GM21423 (cell line): ENCODE data around the gene PAQR7.
A peak's percentile ranks its signal among the peaks of the same experiment; 100 is the strongest.

Source experiments
- ATAC-seq: cut with Tn5 transposase; IDR thresholded peaks from one replicate; pipeline ENCODE4 v1.9.1; 2021; ENCODE audit warnings: mild to moderate bottlenecking, moderate library complexity; ENCODE audit not compliant: unreplicated experiment

PAQR7 gene, protein sequence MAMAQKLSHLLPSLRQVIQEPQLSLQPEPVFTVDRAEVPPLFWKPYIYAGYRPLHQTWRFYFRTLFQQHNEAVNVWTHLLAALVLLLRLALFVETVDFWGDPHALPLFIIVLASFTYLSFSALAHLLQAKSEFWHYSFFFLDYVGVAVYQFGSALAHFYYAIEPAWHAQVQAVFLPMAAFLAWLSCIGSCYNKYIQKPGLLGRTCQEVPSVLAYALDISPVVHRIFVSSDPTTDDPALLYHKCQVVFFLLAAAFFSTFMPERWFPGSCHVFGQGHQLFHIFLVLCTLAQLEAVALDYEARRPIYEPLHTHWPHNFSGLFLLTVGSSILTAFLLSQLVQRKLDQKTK

GRCh38 chr1:25875154-25875855 lies at the start of gene PAQR7:
Gene PAQR7, minus strand, starts transcription at chr1:25875708. Its CDS starts 11,869 bp downstream, at chr1:25863839.
- ATAC-seq: peak; percentile 48

GRCh38 chr1:25924454-25924853 lies 48.9 kb upstream of the PAQR7 start:
- ATAC-seq: no peak

- ATAC-seq: no peak
These were observed 47.6 kb upstream of the PAQR7 start for GRCh38 chr1:25922971-25923552.

DNA sequence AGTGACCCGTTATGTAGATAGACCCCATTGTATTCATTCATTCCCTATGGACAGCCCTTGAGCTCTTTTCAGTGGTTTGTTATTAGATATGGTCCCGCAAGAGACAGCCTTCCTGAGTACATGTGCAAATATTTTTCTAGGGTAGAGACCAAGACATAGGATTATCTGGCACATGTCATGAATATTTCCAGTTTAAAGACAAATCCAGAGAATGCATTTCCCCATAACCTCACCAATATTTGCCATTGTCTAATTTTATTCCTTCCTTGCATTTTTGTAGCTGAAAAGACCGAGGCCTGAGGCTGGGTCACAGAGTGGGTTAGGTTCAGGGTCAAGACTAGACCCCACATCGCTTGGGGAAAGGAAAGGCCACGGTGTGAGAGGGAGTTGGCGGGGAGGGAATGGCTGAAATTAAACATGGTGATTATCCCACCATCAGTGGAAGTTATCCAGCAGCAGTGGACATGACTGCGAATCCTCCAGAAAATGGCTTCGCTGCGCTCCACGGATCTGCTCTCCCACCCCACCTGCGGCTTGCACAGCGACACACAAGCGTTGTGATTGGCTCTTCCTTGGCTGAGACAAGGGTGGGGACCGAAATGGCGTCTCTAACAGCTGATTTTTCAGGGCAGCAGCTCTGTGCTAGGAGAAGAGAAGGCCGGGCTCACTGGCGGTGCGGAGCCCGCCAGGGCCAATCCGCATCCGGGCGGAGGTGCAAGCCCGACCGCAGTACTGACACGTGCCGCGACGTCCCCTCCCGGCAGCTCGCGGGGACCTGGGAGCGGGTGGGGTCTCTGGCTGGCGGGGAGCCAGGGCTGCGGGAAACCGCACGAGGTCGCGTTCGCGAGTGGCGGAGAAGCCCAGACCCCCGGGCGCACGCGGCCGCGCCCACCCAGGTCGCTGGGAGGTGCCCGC lies 46.8 kb upstream of the PAQR7 start:
- no peak for ATAC-seq

- ATAC-seq: no peak
These were observed 43.1 kb upstream of the PAQR7 start for GRCh38 chr1:25918615-25919014.

GRCh38 chr1:25917996-25918395 lies 42.5 kb upstream of the PAQR7 start:
- ATAC-seq: no peak

DNA sequence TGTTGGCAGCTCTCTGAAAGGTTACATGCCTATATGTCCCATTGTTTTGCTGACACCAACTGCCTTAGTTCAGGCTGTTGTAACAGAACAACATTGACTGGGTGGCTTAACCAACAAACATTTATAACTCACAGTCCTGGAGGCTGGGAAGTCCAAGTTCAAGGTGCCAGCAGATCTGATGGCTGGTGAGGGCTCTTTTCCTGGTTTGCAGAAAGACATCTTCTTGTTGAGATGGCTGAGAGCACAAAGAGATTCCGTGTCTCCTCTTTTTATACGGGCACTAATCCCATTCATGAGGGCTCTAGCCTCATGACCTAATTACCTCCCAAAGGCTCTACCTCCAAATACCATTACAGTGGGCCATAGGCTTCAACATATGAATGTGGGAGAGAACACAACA lies 41.0 kb upstream of the PAQR7 start:
- ATAC-seq: no peak

GRCh38 chr1:25914074-25914995 lies 38.8 kb upstream of the PAQR7 start:
- ATAC-seq: no peak

GRCh38 chr1:25913206-25913605 lies 37.7 kb upstream of the PAQR7 start:
- no peak for ATAC-seq

DNA sequence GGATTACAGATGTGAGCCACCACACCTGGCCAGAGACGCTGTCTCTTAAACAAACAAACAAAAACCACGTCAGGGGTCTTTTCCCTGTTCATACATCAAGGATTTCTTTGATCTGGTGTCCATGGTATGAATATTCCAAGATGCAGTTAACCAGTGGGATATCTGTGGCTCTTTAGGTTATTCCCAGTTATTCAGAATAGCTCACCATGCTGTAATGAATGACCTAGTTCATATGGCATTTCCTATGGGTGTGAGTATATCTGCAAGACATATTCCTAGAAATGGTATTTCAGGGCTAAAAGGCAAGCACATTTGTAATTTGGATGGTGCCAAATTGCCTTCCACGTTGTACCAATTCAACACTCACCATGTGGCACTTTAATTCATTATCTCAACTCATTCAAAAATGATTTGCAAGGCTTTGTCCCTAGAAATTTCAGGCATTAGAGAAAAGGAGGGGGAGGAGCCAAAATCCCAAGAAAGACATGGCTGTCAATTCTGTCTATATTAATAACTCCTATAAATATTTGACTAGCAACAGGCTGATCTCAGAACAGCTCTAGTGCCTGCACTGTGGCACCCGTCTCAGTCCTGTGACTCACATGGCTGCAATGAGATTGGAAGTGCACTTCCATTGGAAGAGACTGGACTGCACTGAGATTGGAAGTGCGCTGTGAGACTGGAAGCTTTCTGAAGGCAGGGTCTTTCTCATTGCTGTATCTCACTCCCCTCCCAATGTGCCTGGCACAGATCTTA lies 36.7 kb upstream of the PAQR7 start:
- ATAC-seq: no peak

GRCh38 chr1:25911162-25911561 lies 35.7 kb upstream of the PAQR7 start:
- ATAC-seq: no peak

DNA sequence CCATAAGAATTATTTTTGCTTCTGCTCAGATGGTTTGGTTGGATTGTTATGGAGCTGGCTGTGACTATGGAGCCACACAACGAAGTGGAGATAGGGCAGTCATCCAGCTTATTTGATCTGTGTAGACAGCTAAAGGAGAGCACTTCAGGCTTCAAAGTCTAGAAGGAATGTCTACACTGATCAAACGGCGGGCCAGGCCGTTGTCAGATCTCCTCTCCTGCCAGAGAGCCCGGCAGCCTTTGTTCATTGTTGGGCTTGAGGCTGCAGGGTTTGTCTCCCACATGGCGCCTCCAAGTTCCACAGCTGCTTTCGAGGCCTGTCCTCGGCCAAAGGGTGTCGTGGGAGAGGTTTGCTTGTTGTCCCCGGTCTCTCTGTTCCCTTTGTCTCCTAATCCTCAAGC lies 33.5 kb upstream of the PAQR7 start:
- ATAC-seq: no peak

DNA sequence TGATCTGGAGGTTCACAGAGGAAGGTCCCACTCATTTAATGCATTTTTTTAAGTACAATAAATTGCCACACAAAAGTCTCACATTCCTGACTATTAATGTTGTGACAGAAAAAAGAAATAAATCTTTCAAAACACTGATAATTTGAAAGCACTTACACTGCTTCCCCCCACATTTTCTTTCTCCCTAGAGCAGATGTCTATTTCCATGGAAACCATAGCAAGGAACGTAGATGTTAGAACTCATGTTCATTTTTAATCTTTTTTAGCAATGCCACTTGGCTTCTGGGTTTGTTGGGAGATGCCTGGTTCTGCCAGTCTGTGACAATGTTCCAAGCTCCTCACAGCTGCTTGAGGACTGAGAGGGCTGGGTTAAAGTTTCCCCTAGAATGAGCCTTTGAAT lies 32.7 kb upstream of the PAQR7 start:
- ATAC-seq: no peak

GRCh38 chr1:25907601-25908000 lies 32.1 kb upstream of the PAQR7 start:
- no peak for ATAC-seq

- ATAC-seq: no peak
These were observed 31.3 kb upstream of the PAQR7 start for GRCh38 chr1:25906644-25907300.

DNA sequence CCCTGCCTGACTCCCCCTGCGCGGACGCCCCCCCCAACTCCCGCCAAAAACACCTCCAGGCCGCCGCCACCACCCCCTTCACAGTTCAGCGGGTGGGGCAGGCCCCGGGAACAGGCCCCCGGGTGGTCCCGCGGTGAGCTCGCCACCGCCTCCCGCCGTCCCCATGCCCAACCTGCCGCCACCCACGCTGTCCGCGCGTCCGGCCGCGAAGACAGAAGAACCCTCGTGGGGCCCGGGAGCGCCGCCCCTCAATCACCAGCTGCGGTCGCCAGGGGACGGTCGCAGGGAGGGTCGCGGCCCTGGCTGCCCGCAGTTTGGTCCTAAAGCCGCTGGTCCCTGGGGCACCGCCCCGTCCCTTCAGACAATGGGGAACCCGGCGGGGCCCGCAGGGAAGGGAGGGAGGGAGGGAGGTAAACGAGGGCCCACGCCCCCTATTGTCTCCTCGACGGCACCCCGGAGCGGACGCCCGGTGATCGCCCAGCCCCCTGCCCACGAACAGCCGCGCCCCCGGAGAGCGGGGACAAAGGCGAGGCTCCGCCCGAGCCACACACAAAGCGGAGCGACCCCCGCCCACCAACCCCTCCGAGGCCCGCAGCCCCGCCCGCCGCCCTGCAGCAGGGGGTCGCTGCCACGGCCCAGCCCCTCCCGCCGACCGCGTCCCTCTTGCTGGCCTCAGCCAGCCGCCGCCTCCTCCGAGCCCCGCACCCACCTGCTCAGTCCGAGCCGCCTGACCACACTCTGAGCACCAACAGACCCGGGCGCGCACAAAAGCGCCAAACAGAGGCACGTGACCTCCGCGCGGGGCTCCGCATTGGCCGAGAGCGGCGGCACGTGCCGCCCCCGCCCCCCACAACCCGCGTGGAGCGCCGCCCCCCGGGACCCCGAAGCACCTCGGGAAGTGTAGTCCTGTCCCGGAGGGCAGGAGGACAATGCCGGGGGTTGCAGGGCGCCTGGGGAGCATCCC lies 30.5 kb upstream of the PAQR7 start, which contains the start of gene STMN1:
TSS of gene STMN1 (minus strand) at position 740 of the 964 bp plus-strand sequence. CDS start 1,743 bp downstream, outside the sequence.
- ATAC-seq: peak; percentile 70

- peak; percentile 77 for ATAC-seq
These were observed 29.6 kb upstream of the PAQR7 start for GRCh38 chr1:25904943-25905679.
